Panc1 (cell line): ENCODE data around the gene PCDH15. TPM values are rescaled to one million over a fixed set of nuclear protein-coding genes. Genes with fewer than 3 reads are reported as not detected.

Source experiments
- ATAC-seq: fragments of 200-7000 bp; cut with Tn5 transposase; 2 replicates; pipeline ENCODE4 v1.9.1; 2020; ENCODE audit warnings: mild to moderate bottlenecking, moderate library complexity
- BruUV-seq: library from RNA; stranded (reverse); fragments of 400-500 nt; replicated peaks from 2 replicates; lab custom pipeline; 2021; lab: Mats Ljungman, UMichigan
- CTCF ChIA-PET: fragments of 300-600 bp; sonication (Branson Sonifier 250); formaldehyde crosslinking; loops from one replicate; lab custom pipeline; 2022; ENCODE audit warnings: antibody characterized with exemption; lab: Charles Lee
- POLR2A ChIA-PET: fragments of 300-600 bp; sonication (Branson Sonifier 250); formaldehyde crosslinking; loops from one replicate; lab custom pipeline; 2022; ENCODE audit warnings: antibody characterized with exemption; lab: Charles Lee
- DNase-seq: peaks from one replicate; pipeline ENCODE4 v3.0.0-alpha.2; 2010; ENCODE audit warnings: low read depth, low spot score
- H3K27ac ChIP-seq: 2 replicates; pipeline ENCODE4 v1.5.1; 2011; ENCODE audit warnings: mild to moderate bottlenecking, low read length, inconsistent platforms
- H3K27me3 ChIP-seq: fragments of 200-500 bp; sonication (Bioruptor generic); 2 replicates; pipeline ENCODE4 v1.6.0; 2014; ENCODE audit warnings: low read length, inconsistent platforms; ENCODE audit not compliant: control insufficient read depth, insufficient read depth
- H3K36me3 ChIP-seq: fragments of 200-500 bp; sonication (Bioruptor generic); 2 replicates; pipeline ENCODE4 v1.5.1; 2014; ENCODE audit warnings: inconsistent platforms, mild to moderate bottlenecking, low read length, moderate library complexity; ENCODE audit not compliant: control insufficient read depth, insufficient read depth
- H3K4me1 ChIP-seq: 2 replicates; pipeline ENCODE4 v1.5.1; 2011; ENCODE audit warnings: inconsistent platforms, mild to moderate bottlenecking, low read length, moderate library complexity; ENCODE audit not compliant: control insufficient read depth, insufficient read depth
- H3K4me3 ChIP-seq, 2 experiments: 2 replicates each; pipeline ENCODE4 v1.5.1; 2011 to 2012; ENCODE audit warnings: low read depth in 2 of 2, low read length in 2 of 2, mild to moderate bottlenecking in 2 of 2, inconsistent platforms in 1 of 2, moderate library complexity in 1 of 2
- H3K9me3 ChIP-seq: fragments of 200-500 bp; sonication (Bioruptor generic); 2 replicates; pipeline ENCODE4 v1.5.1; 2014; ENCODE audit warnings: low read depth, mild to moderate bottlenecking, inconsistent platforms, low read length, moderate library complexity; ENCODE audit not compliant: control insufficient read depth, insufficient read depth
- POLR2AphosphoS5 ChIP-seq: IDR thresholded peaks from 2 replicates; pipeline ENCODE4 v1.6.1; 2012; ENCODE audit warnings: mild to moderate bottlenecking, low read depth, low read length, moderate library complexity
- SIN3A ChIP-seq: IDR thresholded peaks from 2 replicates; pipeline ENCODE4 v1.6.1; 2012; ENCODE audit warnings: low read depth, mild to moderate bottlenecking, low read length, moderate library complexity, borderline replicate concordance; ENCODE audit not compliant: insufficient read depth
- TCF7L2 ChIP-seq: IDR thresholded peaks from 2 replicates; pipeline ENCODE4 v1.6.1; 2011; ENCODE audit warnings: mild to moderate bottlenecking, low read depth, low read length, inconsistent platforms
- in situ Hi-C: cut with HindIII; loops from 2 replicates; pipeline ENCODE4 v1.10.0; 2016; ENCODE audit warnings: low sequenced_read_pairs, low pct_unique_long_range_greater_than_20kb
- intact Hi-C: fragments of 100-400 bp; cut with micrococcal nuclease; formaldehyde crosslinking; loops from one replicate; pipeline ENCODE4 v1.10.0; 2022; ENCODE audit not compliant: unreplicated experiment
- total RNA-seq: library from RNA; stranded (reverse); gene quantifications from one replicate; pipeline ENCODE4 v1.2.1, GENCODE V29; 2021; ENCODE audit not compliant: unreplicated experiment
- TF ChIP-seq, protein P1 (sequence below), 2 experiments: IDR thresholded peaks; 2 replicates each; pipeline ENCODE4 v1.6.1; 2011 to 2012; ENCODE audit warnings: low read depth in 2 of 2, control low read depth in 1 of 2, low read length in 1 of 2, mild to moderate bottlenecking in 1 of 2, moderate library complexity in 1 of 2; ENCODE audit not compliant: insufficient read depth in 1 of 2
- TF ChIP-seq, protein P2 (sequence below): fragments of 450-650 bp; IDR thresholded peaks from 2 replicates; pipeline ENCODE4 v1.5.1; 2017; ENCODE audit warnings: mild to moderate bottlenecking

The PCDH15 gene
- total RNA-seq, 1 experiment from 2014 or later, result 0.18 TPM

DNA sequence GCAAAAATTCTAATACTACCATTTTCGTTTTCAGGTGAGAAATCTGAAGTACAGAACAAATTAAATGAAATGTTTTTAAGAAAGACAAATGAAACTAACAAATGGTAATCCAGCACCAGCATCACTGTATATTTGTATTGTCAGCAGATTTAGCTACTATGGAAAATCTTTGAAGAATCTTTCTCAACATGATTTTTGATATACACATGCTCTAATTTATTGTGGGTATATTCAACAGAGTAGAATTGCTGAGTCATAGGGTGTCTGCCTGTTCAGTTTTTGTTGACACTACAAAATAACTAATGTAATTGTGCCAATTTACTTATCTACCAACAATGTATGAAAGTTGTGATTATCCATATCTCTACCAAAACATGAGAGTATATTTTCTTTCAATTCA lies 437.6 kb downstream of the PCDH15 start:
- Histone ChIP-seq H3K9me3 (no peaks in the 10 kb centered on the region), H3K4me3 (no peak overlapping the region), H3K27me3 (no peaks in the 10 kb centered on the region), H3K36me3 (no peaks in the 10 kb centered on the region), H3K4me1 (no peaks in the 10 kb centered on the region), H3K27ac (no peak overlapping the region)
- in situ Hi-C loops, result no loop called here
- intact Hi-C loops, result no loop called here
- no peak for TF ChIP-seq POLR2AphosphoS5
- no TSS peak for BruUV-seq
- ChIA-PET POLR2A (no interaction called here), CTCF (no interaction called here)
- no peak for ATAC-seq
- no peak for DNase-seq

DNA sequence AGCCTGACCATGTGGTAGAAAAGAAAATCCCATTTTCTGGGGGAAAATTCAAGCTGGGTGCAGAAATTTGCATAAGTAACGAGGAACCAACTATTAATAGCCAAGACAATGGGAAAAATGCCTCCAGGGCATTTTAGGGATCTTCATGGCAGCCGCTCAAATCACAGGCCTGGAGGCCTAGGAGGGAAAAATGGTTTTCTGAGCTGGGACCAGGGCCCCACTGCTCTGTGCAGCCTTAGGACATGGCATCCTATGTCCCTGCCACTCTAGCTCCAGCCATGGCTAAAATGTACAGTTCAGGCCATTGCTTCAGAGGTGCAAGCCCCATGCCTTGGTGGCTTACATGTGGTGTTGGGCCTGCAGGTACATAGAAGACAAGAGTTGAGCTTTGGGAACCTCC lies 459.0 kb downstream of the PCDH15 start:
- Histone ChIP-seq H3K4me1 (no peaks in the 10 kb centered on the region), H3K27ac (no peak overlapping the region), H3K36me3 (no peaks in the 10 kb centered on the region), H3K4me3 (no peak overlapping the region), H3K27me3 (no peaks in the 10 kb centered on the region), H3K9me3 (peaks cover under 1% of the 10 kb centered on the region; the same call in 1 of the 2 replicates)
- CTCF ChIA-PET, result no interaction called here
- POLR2A ChIA-PET, result no interaction called here
- BruUV-seq, result no TSS peak
- TF ChIP-seq, protein P1, sequence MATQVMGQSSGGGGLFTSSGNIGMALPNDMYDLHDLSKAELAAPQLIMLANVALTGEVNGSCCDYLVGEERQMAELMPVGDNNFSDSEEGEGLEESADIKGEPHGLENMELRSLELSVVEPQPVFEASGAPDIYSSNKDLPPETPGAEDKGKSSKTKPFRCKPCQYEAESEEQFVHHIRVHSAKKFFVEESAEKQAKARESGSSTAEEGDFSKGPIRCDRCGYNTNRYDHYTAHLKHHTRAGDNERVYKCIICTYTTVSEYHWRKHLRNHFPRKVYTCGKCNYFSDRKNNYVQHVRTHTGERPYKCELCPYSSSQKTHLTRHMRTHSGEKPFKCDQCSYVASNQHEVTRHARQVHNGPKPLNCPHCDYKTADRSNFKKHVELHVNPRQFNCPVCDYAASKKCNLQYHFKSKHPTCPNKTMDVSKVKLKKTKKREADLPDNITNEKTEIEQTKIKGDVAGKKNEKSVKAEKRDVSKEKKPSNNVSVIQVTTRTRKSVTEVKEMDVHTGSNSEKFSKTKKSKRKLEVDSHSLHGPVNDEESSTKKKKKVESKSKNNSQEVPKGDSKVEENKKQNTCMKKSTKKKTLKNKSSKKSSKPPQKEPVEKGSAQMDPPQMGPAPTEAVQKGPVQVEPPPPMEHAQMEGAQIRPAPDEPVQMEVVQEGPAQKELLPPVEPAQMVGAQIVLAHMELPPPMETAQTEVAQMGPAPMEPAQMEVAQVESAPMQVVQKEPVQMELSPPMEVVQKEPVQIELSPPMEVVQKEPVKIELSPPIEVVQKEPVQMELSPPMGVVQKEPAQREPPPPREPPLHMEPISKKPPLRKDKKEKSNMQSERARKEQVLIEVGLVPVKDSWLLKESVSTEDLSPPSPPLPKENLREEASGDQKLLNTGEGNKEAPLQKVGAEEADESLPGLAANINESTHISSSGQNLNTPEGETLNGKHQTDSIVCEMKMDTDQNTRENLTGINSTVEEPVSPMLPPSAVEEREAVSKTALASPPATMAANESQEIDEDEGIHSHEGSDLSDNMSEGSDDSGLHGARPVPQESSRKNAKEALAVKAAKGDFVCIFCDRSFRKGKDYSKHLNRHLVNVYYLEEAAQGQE (IDR thresholded peaks at IDR 0.05; ENCODE audit: insufficient read depth in 1 of 2, low read depth in 2 of 2, low read length in 1 of 2), result no peak
- TF ChIP-seq TCF7L2 (no peak), SIN3A (no peak), POLR2AphosphoS5 (no peak)
- TF ChIP-seq, protein P2, sequence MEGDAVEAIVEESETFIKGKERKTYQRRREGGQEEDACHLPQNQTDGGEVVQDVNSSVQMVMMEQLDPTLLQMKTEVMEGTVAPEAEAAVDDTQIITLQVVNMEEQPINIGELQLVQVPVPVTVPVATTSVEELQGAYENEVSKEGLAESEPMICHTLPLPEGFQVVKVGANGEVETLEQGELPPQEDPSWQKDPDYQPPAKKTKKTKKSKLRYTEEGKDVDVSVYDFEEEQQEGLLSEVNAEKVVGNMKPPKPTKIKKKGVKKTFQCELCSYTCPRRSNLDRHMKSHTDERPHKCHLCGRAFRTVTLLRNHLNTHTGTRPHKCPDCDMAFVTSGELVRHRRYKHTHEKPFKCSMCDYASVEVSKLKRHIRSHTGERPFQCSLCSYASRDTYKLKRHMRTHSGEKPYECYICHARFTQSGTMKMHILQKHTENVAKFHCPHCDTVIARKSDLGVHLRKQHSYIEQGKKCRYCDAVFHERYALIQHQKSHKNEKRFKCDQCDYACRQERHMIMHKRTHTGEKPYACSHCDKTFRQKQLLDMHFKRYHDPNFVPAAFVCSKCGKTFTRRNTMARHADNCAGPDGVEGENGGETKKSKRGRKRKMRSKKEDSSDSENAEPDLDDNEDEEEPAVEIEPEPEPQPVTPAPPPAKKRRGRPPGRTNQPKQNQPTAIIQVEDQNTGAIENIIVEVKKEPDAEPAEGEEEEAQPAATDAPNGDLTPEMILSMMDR, result no peak
- in situ Hi-C loops (no loop called here), intact Hi-C loops (no loop called here)
- ATAC-seq, result no peak
- no peak for DNase-seq

DNA sequence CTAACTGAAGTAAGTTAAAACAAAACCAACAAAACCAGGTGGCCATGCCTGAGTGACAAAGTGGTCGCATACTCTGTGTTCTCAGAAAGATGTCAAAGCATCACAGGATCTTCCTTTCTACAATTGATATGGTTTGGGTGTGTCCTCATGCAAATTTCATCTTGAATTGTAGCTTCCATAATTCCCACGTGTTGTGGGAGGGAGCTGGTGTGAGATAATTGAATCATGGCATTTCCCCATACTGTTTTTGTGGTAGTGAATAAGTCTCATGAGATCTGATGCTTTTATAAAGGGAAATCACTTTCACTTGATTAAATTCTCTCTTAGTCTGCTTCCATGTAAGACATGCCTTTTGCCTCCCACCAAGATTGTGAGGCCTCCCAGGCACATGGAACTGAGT lies 465.7 kb downstream of the PCDH15 start:
- intact Hi-C loops, result no loop called here
- no peaks in the 10 kb centered on the region for H3K4me1 ChIP-seq
- no peak overlapping the region for H3K27ac ChIP-seq
- H3K4me3 ChIP-seq, result no peak overlapping the region
- DNase-seq (no peak), ATAC-seq (no peak)
- no peaks in the 10 kb centered on the region for H3K27me3 ChIP-seq
- no peaks in the 10 kb centered on the region for H3K36me3 ChIP-seq
- POLR2A ChIA-PET, result no interaction called here
- TF ChIP-seq TCF7L2, result no peak
- TF ChIP-seq, protein P2, result no peak
- TF ChIP-seq SIN3A, result no peak
- TF ChIP-seq, protein P1 (IDR thresholded peaks at IDR 0.05; ENCODE audit: insufficient read depth in 1 of 2, low read depth in 2 of 2, low read length in 1 of 2), result no peak
- no peak for TF ChIP-seq POLR2AphosphoS5
- BruUV-seq, result no TSS peak
- H3K9me3 ChIP-seq, result no peaks in the 10 kb centered on the region
- in situ Hi-C loops, result no loop called here
- CTCF ChIA-PET, result no interaction called here
